Sigmoid colon (tissue), 4 donors: ENCODE results near the gene CLCN2.

Source experiments
- CTCF ChIP-seq, 4 experiments: fragments of 450-650 bp in 3 of 4; fragments of 200-600 bp in 1 of 4; IDR thresholded peaks; one replicate each; pipeline ENCODE4 v1.5.1; 2016 to 2019; ENCODE audit warnings: antibody characterized with exemption in 4 of 4, mild to moderate bottlenecking in 3 of 4, moderate library complexity in 2 of 4
- EP300 ChIP-seq, 4 donors: sonication (generic); formaldehyde crosslinking; IDR thresholded peaks; one replicate each; pipeline ENCODE4 v1.6.1; 2017; ENCODE audit warnings: antibody characterized with exemption in 4 of 4
- POLR2AphosphoS5 ChIP-seq, 4 donors: sonication (generic); formaldehyde crosslinking; IDR thresholded peaks; one replicate each; pipeline ENCODE4 v1.6.1; 2017; ENCODE audit warnings: antibody characterized with exemption in 4 of 4

GRCh38 chr3:184357248-184358123, 3.9 kb downstream of the CLCN2 start:
- no peak for TF ChIP-seq CTCF (IDR thresholded peaks at IDR 0.05)
- no peak for TF ChIP-seq POLR2AphosphoS5 (IDR thresholded peaks at IDR 0.05)
- no peak for TF ChIP-seq EP300 (IDR thresholded peaks at IDR 0.05)
